ENCODE data around the gene PAQR6. TPM values are rescaled to one million over a fixed set of nuclear protein-coding genes. Genes with fewer than 3 reads are reported as not detected.
"Not testable (repeated sequence)": the region's sequence is repeated elsewhere in the genome, so short reads cannot be mapped to it uniquely, and the experiment has no call there.

PAQR6 gene
- total RNA-seq, 4 donors from 2014 or later = 0.88 to 3.4 (median 2.0) TPM

- intact Hi-C loops (cut with DNase I) = loop anchor here (5.0 kb wide), 2 partner anchors 88 to 133 kb away; no protein-coding TSS in a partner anchor
- Histone ChIP-seq H3K4me3 (no peak overlapping the region), H3K27me3 (no peaks in the 10 kb centered on the region), H3K4me1 (peaks cover 0 to 12% (median 0%) of the 10 kb centered on the region in 3 donors), H3K27ac (peak overlapping the region in 2 of 4 donors; percentile 1 to 29), H3K36me3 (peaks cover 8 to 92% (median 12%) of the 10 kb centered on the region in 3 donors), H3K9me3 (no peaks in the 10 kb centered on the region)
- DNase-seq = no peak
- peak in 1 of 6 experiments; percentile 1 for TF ChIP-seq CTCF (IDR thresholded peaks at IDR 0.05)
- no peak for TF ChIP-seq POLR2A (IDR thresholded peaks at IDR 0.05)
- WGBS, 2 donors = 9 to 17% methylated on average over 2 of the region's 2 CpGs
Measured at GRCh38 chr1:156225677-156226014, 22.2 kb downstream of the PAQR6 start.

GRCh38 chr1:156221986-156222692 is 25.7 kb downstream of the PAQR6 start:
- TF ChIP-seq POLR2A (IDR thresholded peaks at IDR 0.05) (no peak), CTCF (IDR thresholded peaks at IDR 0.05) (no peak)
- no peak for DNase-seq
- Histone ChIP-seq H3K27me3 (no peaks in the 10 kb centered on the region), H3K27ac (no peak overlapping the region), H3K9me3 (no peaks in the 10 kb centered on the region), H3K4me3 (no peak overlapping the region), H3K4me1 (peaks cover 9 to 36% (median 13%) of the 10 kb centered on the region in 3 donors), H3K36me3 (peaks cover 8 to 79% (median 12%) of the 10 kb centered on the region in 3 donors)
- WGBS, 2 donors = 75 to 93% methylated on average over 8 of the region's 13 CpGs
- intact Hi-C loops (cut with DNase I) = no loop called here

GRCh38 chr1:156220226-156220625 is 27.6 kb downstream of the PAQR6 start:
- no peak overlapping the region for H3K4me3 ChIP-seq
- no peak overlapping the region for H3K27ac ChIP-seq
- peaks cover 9 to 40% (median 13%) of the 10 kb centered on the region in 3 donors for H3K4me1 ChIP-seq
- no peaks in the 10 kb centered on the region for H3K9me3 ChIP-seq
- WGBS, 2 donors = 92 to 93% methylated on average over 9 of the region's 9 CpGs
- no peaks in the 10 kb centered on the region for H3K27me3 ChIP-seq
- peaks cover 5 to 77% (median 12%) of the 10 kb centered on the region in 3 donors for H3K36me3 ChIP-seq
- TF ChIP-seq POLR2A (IDR thresholded peaks at IDR 0.05) = no peak
- TF ChIP-seq CTCF (IDR thresholded peaks at IDR 0.05) = no peak
- DNase-seq = no peak
- intact Hi-C loops (cut with DNase I) = no loop called here

GRCh38 chr1:156217871-156218270 is 30.0 kb downstream of the PAQR6 start:
- TF ChIP-seq POLR2A (IDR thresholded peaks at IDR 0.05) (no peak), CTCF (IDR thresholded peaks at IDR 0.05) (no peak)
- no peak for DNase-seq
- Histone ChIP-seq H3K4me1 (peaks cover 15 to 53% (median 25%) of the 10 kb centered on the region in 3 donors), H3K4me3 (no peak overlapping the region), H3K27ac (peak overlapping the region; percentile 49 to 72 (median 60)), H3K36me3 (peaks cover 0 to 59% (median 12%) of the 10 kb centered on the region in 3 donors), H3K27me3 (no peaks in the 10 kb centered on the region), H3K9me3 (no peaks in the 10 kb centered on the region)
- 12 to 16% methylated on average over 2 of the region's 2 CpGs for WGBS, 2 donors
- intact Hi-C loops (cut with DNase I) = no loop called here

GRCh38 chr1:156216361-156217086 is 31.3 kb downstream of the PAQR6 start:
- H3K27me3 ChIP-seq; H3K4me3 ChIP-seq; DNase-seq; H3K9me3 ChIP-seq; H3K27ac ChIP-seq; intact Hi-C loops (cut with DNase I): not testable (repeated sequence)
- Histone ChIP-seq H3K4me1 (peaks cover 19 to 62% (median 29%) of the 10 kb centered on the region in 3 donors), H3K36me3 (peaks cover 0 to 49% (median 6%) of the 10 kb centered on the region in 3 donors)
- WGBS, 2 donors = 96 to 97% methylated on average over 23 to 29 of the region's 55 CpGs
